ENCODE results near the gene ZNF853.

DNA sequence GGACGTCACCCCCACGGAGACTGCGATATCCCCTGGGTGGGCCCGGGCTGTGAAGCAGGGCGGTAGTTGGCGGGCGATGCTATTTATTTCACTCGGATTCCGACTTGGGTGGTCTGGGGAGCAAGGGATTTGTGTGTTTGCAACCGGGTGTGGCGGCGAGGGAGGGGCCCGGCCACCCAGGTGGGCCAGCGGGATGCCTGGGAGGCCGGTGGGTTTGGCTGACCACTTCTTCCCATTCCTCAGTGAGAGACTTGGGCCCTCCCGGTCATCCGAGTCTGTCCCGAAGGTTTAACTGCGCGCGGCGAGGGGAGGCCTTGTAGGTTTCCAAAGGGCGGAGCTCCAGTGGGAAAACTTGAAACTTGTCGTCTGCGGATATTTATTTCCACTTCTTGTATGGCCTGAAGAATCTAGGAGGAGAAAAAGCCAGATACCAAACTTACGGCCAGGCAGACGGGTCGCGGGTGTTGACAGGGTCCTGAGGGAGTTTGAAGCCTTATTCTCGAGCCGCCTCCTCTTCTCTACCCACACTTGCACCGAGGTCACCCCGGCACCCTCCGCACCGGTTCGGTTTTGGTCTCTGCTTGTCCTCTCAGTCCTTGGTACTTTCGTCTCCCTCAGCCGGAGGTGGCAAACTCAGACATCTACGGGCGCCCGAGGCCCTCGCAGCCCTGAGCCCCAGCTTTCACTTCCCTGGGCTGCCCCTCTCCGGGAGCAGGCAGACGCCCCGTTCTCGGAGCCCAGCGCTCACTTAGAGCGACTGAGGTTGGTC lies 39.6 kb downstream of the ZNF853 start:
- no peak for TF ChIP-seq CTCF (IDR thresholded peaks at IDR 0.05)
- TF ChIP-seq EP300 (IDR thresholded peaks at IDR 0.05; ENCODE audit: borderline replicate concordance in 1 of 2, low read depth in 1 of 2, low read length in 1 of 2), result no peak
- TF ChIP-seq REST (IDR thresholded peaks at IDR 0.05; ENCODE audit: low read depth, low read length), result no peak
- no peak for TF ChIP-seq MAX (IDR thresholded peaks at IDR 0.05; ENCODE audit: low read depth)
- no peak for TF ChIP-seq EZH2phosphoT487 (IDR thresholded peaks at IDR 0.05; ENCODE audit: borderline replicate concordance, low read depth)
- no peak for TF ChIP-seq FOXM1 (IDR thresholded peaks at IDR 0.05; ENCODE audit: low read depth)
